H1 (cell line): Measurements from ENCODE around the gene BTBD8. TPM values are rescaled to one million over a fixed set of nuclear protein-coding genes. Genes with fewer than 3 reads are reported as not detected.

Experiments
- CHD7 ChIP-seq: fragments of 300-600 bp; sonication (generic); IDR thresholded peaks from 2 replicates; pipeline ENCODE4 v1.7.1; 2012; ENCODE audit warnings: low read length, moderate library complexity, mild to moderate bottlenecking, inconsistent platforms; ENCODE audit not compliant: insufficient replicate concordance
- HDAC2 ChIP-seq, 2 experiments: fragments of 300-600 bp in 1 of 2; sonication (generic) in 1 of 2; IDR thresholded peaks; 2 replicates each; pipeline ENCODE4 v1.6.1; 2011 to 2012; ENCODE audit warnings: low read depth in 2 of 2, low read length in 2 of 2, mild to moderate bottlenecking in 2 of 2, moderate library complexity in 2 of 2, borderline replicate concordance in 1 of 2, inconsistent platforms in 1 of 2
- NRF1 ChIP-seq: IDR thresholded peaks from 2 replicates; pipeline ENCODE4 v1.6.1; 2011; ENCODE audit warnings: mild to moderate bottlenecking, low read depth, low read length, improper control_type of control experiment
- SUZ12 ChIP-seq: fragments of 200-600 bp; sonication (generic); IDR thresholded peaks from 2 replicates; pipeline ENCODE4 v1.6.1; 2012; ENCODE audit warnings: mild to moderate bottlenecking, inconsistent platforms, low read length, moderate library complexity, mixed read lengths
- YY1 ChIP-seq: IDR thresholded peaks from 2 replicates; pipeline ENCODE4 v1.6.1; 2011; ENCODE audit warnings: low read depth, mild to moderate bottlenecking, low read length
- polyA plus RNA-seq, 7 experiments: library from polyadenylated mRNA; depleted of rRNA in 3 of 7; stranded (reverse) in 5 of 7; unstranded in 2 of 7; fragments of >200 nt in 5 of 7; fragments of 200-250 nt in 2 of 7; gene quantifications; 1 replicate in 5 of 7; 2 replicates in 1 of 7; 4 replicates in 1 of 7; pipeline versions ENCODE4 v1.2.1 to v1.2.3, GENCODE V29; 2011 to 2013; ENCODE audit warnings: missing spikeins in 2 of 7, mixed read lengths in 2 of 7
- total RNA-seq: library from RNA; stranded (reverse); fragmentation: NEBNext Ultra II Directional; extraction: Animal tissue kit (Norgen Biotek cat#: 25700); gene quantifications from 2 replicates; pipeline ENCODE4 v1.2.1, GENCODE V29; 2021

Gene BTBD8
- total and polyA plus RNA-seq, 2 of the 8 experiments (the other 6 are each of a cell fraction or from before 2014, with no cell fraction given), result 0.44 to 2.5 TPM

- TF ChIP-seq NRF1 (no peak), SUZ12 (no peak), YY1 (no peak), HDAC2 (IDR thresholded peaks at IDR 0.05; ENCODE audit: borderline replicate concordance in 1 of 2, low read depth in 2 of 2, low read length in 2 of 2) (no peak), CHD7 (no peak)
Observed at GRCh38 chr1:92105546-92106081, 25.5 kb downstream of the BTBD8 start (continued).
